GM10248 (cell line): ENCODE results near the gene PLB1.

ENCODE experiments used
- CTCF ChIA-PET: fragments of 300-600 bp; sonication (Branson Sonifier 250); formaldehyde crosslinking; extraction: SDS; loops from one replicate; lab custom pipeline; 2021; ENCODE audit warnings: antibody characterized with exemption; lab: Yijun Ruan, JAX
- POLR2A ChIA-PET: fragments of 350-650 bp; sonication (Branson Sonifier 250); formaldehyde crosslinking; extraction: SDS; loops from one replicate; lab custom pipeline; 2020; ENCODE audit warnings: antibody characterized with exemption; lab: Yijun Ruan, JAX
- DNase-seq: peaks from one replicate; pipeline ENCODE4 v3.0.0; 2012; ENCODE audit errors: extremely low spot score
- CTCF ChIP-seq: IDR thresholded peaks from 2 replicates; pipeline ENCODE4 v1.5.1; 2012; ENCODE audit warnings: mild to moderate bottlenecking, low read depth; ENCODE audit errors: extremely low read depth, missing control alignments, control extremely low read depth

The PLB1 gene

GRCh38 chr2:28612131-28612812, 116.4 kb downstream of the PLB1 start:
- ChIA-PET POLR2A (no interaction called here), CTCF (interaction anchor here (0.7 to 11.6 kb wide), 6 partner anchors 9 to 197 kb away, joined by 3 to 126 read pairs (median 6); no protein-coding TSS in a partner anchor)
- TF ChIP-seq CTCF = no peak
- no peak for DNase-seq

- CTCF ChIA-PET = interaction anchor here (0.7 to 11.6 kb wide), 4 partner anchors 8 to 196 kb away, joined by 3 to 126 read pairs (median 10); no protein-coding TSS in a partner anchor
- DNase-seq = no peak
Measured at GRCh38 chr2:28613186-28613585, 117.3 kb downstream of the PLB1 start.

GRCh38 chr2:28613633-28614501, 118.0 kb downstream of the PLB1 start:
- ChIA-PET POLR2A (no interaction called here), CTCF (interaction anchor here (3.3 to 11.6 kb wide), 2 partner anchors 18 to 47 kb away, joined by 12 to 126 read pairs; no protein-coding TSS in a partner anchor)
- peak; percentile 2 for TF ChIP-seq CTCF
- no peak for DNase-seq

More at GRCh38 chr2:28613186-28613585, 117.3 kb downstream of the PLB1 start:
- POLR2A ChIA-PET = interaction anchor here (0.5 kb wide), 1 partner anchor 157 kb away, joined by 3 read pairs; no protein-coding TSS in a partner anchor
- TF ChIP-seq CTCF = no peak

GRCh38 chr2:28615706-28616105, 119.8 kb downstream of the PLB1 start:
- ChIA-PET POLR2A (no interaction called here), CTCF (interaction anchor here (1.7 to 2.2 kb wide), 3 partner anchors 14 to 49 kb away, joined by 4 to 11 read pairs (median 9); no protein-coding TSS in a partner anchor)
- no peak for DNase-seq
- TF ChIP-seq CTCF = no peak

GRCh38 chr2:28616396-28616999, 120.6 kb downstream of the PLB1 start:
- ChIA-PET POLR2A (no interaction called here), CTCF (interaction anchor here (0.8 to 2.2 kb wide), 4 partner anchors 10 to 50 kb away, joined by 4 to 11 read pairs (median 6); no protein-coding TSS in a partner anchor)
- TF ChIP-seq CTCF = no peak
- DNase-seq = no peak

- TF ChIP-seq CTCF = no peak
- CTCF ChIA-PET = interaction anchor here (0.8 to 2.2 kb wide), 5 partner anchors 11 to 96 kb away, joined by 3 to 15 read pairs (median 4); no protein-coding TSS in a partner anchor
- no peak for DNase-seq
- POLR2A ChIA-PET = no interaction called here
Measured at GRCh38 chr2:28617502-28618184, 121.8 kb downstream of the PLB1 start.
